Vagina (tissue), 2 donors: ENCODE results near the gene GOLGA6L6.
"Not testable (repeated sequence)": the region's sequence is repeated elsewhere in the genome, so short reads cannot be mapped to it uniquely, and the experiment has no call there.

ENCODE experiments used
- CTCF ChIP-seq, 3 experiments: fragments of 450-650 bp in 2 of 3; fragments of 200-600 bp in 1 of 3; sonication (generic) in 1 of 3; IDR thresholded peaks; one replicate each; pipeline ENCODE4 v1.5.1; 2017 to 2019; ENCODE audit warnings: antibody characterized with exemption in 3 of 3, mild to moderate bottlenecking in 2 of 3, moderate library complexity in 2 of 3
- POLR2A ChIP-seq, 2 donors: fragments of 450-650 bp; IDR thresholded peaks; one replicate each; pipeline ENCODE4 v1.6.1; 2017; ENCODE audit warnings: antibody characterized with exemption in 2 of 2, mild to moderate bottlenecking in 2 of 2, moderate library complexity in 2 of 2

- TF ChIP-seq POLR2A, CTCF (IDR thresholded peaks at IDR 0.05): not testable (repeated sequence)
These were observed 38.8 kb downstream of the GOLGA6L6 start for GRCh38 chr15:20502839-20503238.
